ENCODE results near the gene GNA14.
A peak's percentile ranks its signal among the peaks of the same experiment; 100 is the strongest.

The GNA14 gene

GRCh38 chr9:77464661-77465060, 183.5 kb downstream of the GNA14 start:
- no peak for DNase-seq (ENCODE audit: extremely low read depth, low read depth)
- no peak for TF ChIP-seq CTCF (IDR thresholded peaks at IDR 0.05; ENCODE audit: low read depth, low read length)

GRCh38 chr9:77463151-77463550, 185.0 kb downstream of the GNA14 start:
- DNase-seq (ENCODE audit: extremely low read depth, low read depth): no peak
- TF ChIP-seq CTCF (IDR thresholded peaks at IDR 0.05; ENCODE audit: low read depth, low read length): no peak

DNA sequence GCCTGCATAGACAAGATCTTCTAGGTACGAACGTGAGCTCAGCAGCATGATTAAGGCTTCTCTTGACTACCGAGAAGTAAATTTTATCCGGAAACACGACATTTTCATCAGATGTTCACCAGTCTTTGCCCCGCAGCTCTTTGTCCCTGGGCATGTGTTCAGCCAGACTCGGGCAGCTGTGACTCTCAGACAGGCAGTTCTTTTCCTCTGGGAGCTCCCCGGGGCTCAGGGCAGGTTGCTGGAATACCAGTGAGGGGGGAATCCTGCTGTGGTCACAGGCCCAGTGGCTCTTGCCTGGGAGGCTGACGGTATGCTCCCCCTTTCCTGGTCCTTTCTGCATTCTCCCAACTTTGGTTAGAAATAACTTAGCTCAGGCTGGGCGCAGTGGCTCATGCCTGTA, 186.1 kb downstream of the GNA14 start:
- DNase-seq (ENCODE audit: extremely low read depth, low read depth): no peak
- TF ChIP-seq CTCF (IDR thresholded peaks at IDR 0.05; ENCODE audit: low read depth, low read length): no peak

- no peak for DNase-seq (ENCODE audit: extremely low read depth, low read depth)
- TF ChIP-seq CTCF (IDR thresholded peaks at IDR 0.05; ENCODE audit: low read depth, low read length): no peak
These were observed 187.2 kb downstream of the GNA14 start for GRCh38 chr9:77460938-77461337.

GRCh38 chr9:77457916-77458592, 190.1 kb downstream of the GNA14 start:
- DNase-seq (ENCODE audit: extremely low read depth, low read depth): no peak
- peak; percentile 93 for TF ChIP-seq CTCF (IDR thresholded peaks at IDR 0.05; ENCODE audit: low read depth, low read length)

GRCh38 chr9:77456829-77457437, 191.2 kb downstream of the GNA14 start:
- TF ChIP-seq CTCF (IDR thresholded peaks at IDR 0.05; ENCODE audit: low read depth, low read length): peak; percentile 90
- peak; percentile 74 for DNase-seq (ENCODE audit: extremely low read depth, low read depth)

DNA sequence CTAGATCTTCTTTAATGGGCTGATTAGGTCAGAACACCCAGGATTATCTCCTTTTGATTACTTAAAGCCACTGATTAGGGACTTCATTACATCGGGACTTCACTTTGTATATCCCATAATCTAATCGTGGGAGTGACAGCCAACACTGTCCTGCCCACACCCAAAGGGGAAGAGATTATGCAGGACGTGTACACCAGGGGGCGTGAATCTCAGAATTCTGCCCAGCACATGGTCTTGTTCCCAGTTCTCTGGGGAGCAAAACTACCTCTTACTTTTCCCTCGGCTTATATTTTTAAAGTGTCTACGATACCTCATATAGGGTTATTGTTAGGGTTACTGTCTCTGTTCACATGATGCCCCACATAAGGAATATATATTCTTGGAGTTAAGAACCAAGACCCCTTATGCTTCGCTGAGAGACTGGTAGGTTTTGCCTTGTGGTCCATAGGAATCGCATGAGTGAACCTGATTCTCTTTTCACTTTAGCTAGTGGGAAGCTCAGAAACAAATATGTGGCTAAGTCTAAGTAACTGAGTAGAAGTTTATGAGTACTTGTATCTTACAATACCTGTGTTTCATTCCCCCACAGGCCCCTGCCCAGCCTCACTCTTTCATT, 192.7 kb downstream of the GNA14 start:
- DNase-seq (ENCODE audit: extremely low read depth, low read depth): no peak
- TF ChIP-seq CTCF (IDR thresholded peaks at IDR 0.05; ENCODE audit: low read depth, low read length): peak; percentile 27
